Central memory CD8-positive, alpha-beta T cell (primary cell): Measurements from ENCODE around the gene LPAR3.

Experiments
- ATAC-seq: fragments of 150-1000 bp; cut with Tn5 transposase; replicated peaks from 2 replicates; pipeline ENCODE4 v1.10.0; 2022; ENCODE audit warnings: mild to moderate bottlenecking, moderate FRiP score, moderate number of reproducible peaks; ENCODE audit not compliant: poor library complexity, severe bottlenecking; ENCODE audit errors: extremely low read depth
- DNase-seq, 2 donors: peaks; one replicate each; pipeline ENCODE4 v3.0.0; 2021; ENCODE audit warnings: low spot score in 2 of 2
- H3K27ac Mint-ChIP-seq: one replicate; pipeline ENCODE4 v1.8.0; 2022; ENCODE audit warnings: low read depth, mild to moderate bottlenecking, moderate library complexity, mixed read lengths
- H3K27me3 Mint-ChIP-seq: one replicate; pipeline ENCODE4 v1.8.0; 2022; ENCODE audit warnings: mixed read lengths
- H3K36me3 Mint-ChIP-seq: one replicate; pipeline ENCODE4 v1.8.0; 2022; ENCODE audit warnings: mild to moderate bottlenecking, moderate library complexity, mixed read lengths; ENCODE audit not compliant: insufficient read depth
- H3K4me1 Mint-ChIP-seq: one replicate; pipeline ENCODE4 v1.8.0; 2022; ENCODE audit warnings: mixed read lengths
- H3K4me3 Mint-ChIP-seq: one replicate; pipeline ENCODE4 v1.8.0; 2022; ENCODE audit warnings: mild to moderate bottlenecking, moderate library complexity, mixed read lengths
- H3K9me3 Mint-ChIP-seq: one replicate; pipeline ENCODE4 v1.8.0; 2022; ENCODE audit warnings: mixed read lengths

LPAR3 gene

GRCh38 chr1:84847253-84848250 is 45.5 kb downstream of the LPAR3 start:
- no peak overlapping the region for H3K4me3 Mint-ChIP-seq
- H3K27ac Mint-ChIP-seq: peak overlapping the region; percentile 16
- peak; percentile 32 for ATAC-seq
- no peaks in the 10 kb centered on the region for H3K36me3 Mint-ChIP-seq
- no peaks in the 10 kb centered on the region for H3K9me3 Mint-ChIP-seq
- H3K27me3 Mint-ChIP-seq: peaks cover 9% of the 10 kb centered on the region
- H3K4me1 Mint-ChIP-seq: peaks cover 15% of the 10 kb centered on the region
- no peak for DNase-seq

- H3K4me1 Mint-ChIP-seq: peaks cover 15% of the 10 kb centered on the region
- DNase-seq (no peak), ATAC-seq (no peak)
- no peak overlapping the region for H3K4me3 Mint-ChIP-seq
- H3K9me3 Mint-ChIP-seq: no peaks in the 10 kb centered on the region
- H3K27me3 Mint-ChIP-seq: peaks cover 18% of the 10 kb centered on the region
- peak overlapping the region; percentile 16 for H3K27ac Mint-ChIP-seq
- no peaks in the 10 kb centered on the region for H3K36me3 Mint-ChIP-seq
Observed at GRCh38 chr1:84846387-84846786, 46.6 kb downstream of the LPAR3 start.

- H3K9me3 Mint-ChIP-seq: no peaks in the 10 kb centered on the region
- DNase-seq (no peak), ATAC-seq (no peak)
- H3K27me3 Mint-ChIP-seq: peaks cover 20% of the 10 kb centered on the region
- no peaks in the 10 kb centered on the region for H3K36me3 Mint-ChIP-seq
- H3K4me3 Mint-ChIP-seq: no peak overlapping the region
- no peak overlapping the region for H3K27ac Mint-ChIP-seq
- peaks cover 15% of the 10 kb centered on the region for H3K4me1 Mint-ChIP-seq
Observed at GRCh38 chr1:84845357-84845756, 47.6 kb downstream of the LPAR3 start.

GRCh38 chr1:84844094-84844493 is 48.9 kb downstream of the LPAR3 start:
- H3K36me3 Mint-ChIP-seq: no peaks in the 10 kb centered on the region
- H3K9me3 Mint-ChIP-seq: no peaks in the 10 kb centered on the region
- ATAC-seq (no peak), DNase-seq (no peak)
- H3K27me3 Mint-ChIP-seq: peaks cover 21% of the 10 kb centered on the region
- H3K27ac Mint-ChIP-seq: no peak overlapping the region
- H3K4me1 Mint-ChIP-seq: peaks cover 15% of the 10 kb centered on the region
- no peak overlapping the region for H3K4me3 Mint-ChIP-seq

GRCh38 chr1:84842748-84843231 is 50.2 kb downstream of the LPAR3 start:
- Mint-ChIP-seq H3K27me3 (peaks cover 33% of the 10 kb centered on the region), H3K36me3 (peaks cover 3% of the 10 kb centered on the region), H3K4me1 (peaks cover 11% of the 10 kb centered on the region), H3K9me3 (no peaks in the 10 kb centered on the region), H3K27ac (no peak overlapping the region), H3K4me3 (no peak overlapping the region)
- DNase-seq (no peak), ATAC-seq (no peak)

- DNase-seq: no peak
- ATAC-seq: no peak
- peaks cover 3% of the 10 kb centered on the region for H3K4me1 Mint-ChIP-seq
Observed at GRCh38 chr1:84841971-84842370, 51.0 kb downstream of the LPAR3 start.

GRCh38 chr1:84840346-84840745 is 52.7 kb downstream of the LPAR3 start:
- Mint-ChIP-seq H3K27me3 (peaks cover 33% of the 10 kb centered on the region), H3K36me3 (peaks cover 3% of the 10 kb centered on the region), H3K4me1 (no peaks in the 10 kb centered on the region), H3K4me3 (no peak overlapping the region), H3K27ac (no peak overlapping the region), H3K9me3 (no peaks in the 10 kb centered on the region)
- ATAC-seq (no peak), DNase-seq (no peak)

More at GRCh38 chr1:84841971-84842370, 51.0 kb downstream of the LPAR3 start:
- H3K4me3 Mint-ChIP-seq: no peak overlapping the region
- peaks cover 3% of the 10 kb centered on the region for H3K36me3 Mint-ChIP-seq
- H3K9me3 Mint-ChIP-seq: no peaks in the 10 kb centered on the region
- no peak overlapping the region for H3K27ac Mint-ChIP-seq
- H3K27me3 Mint-ChIP-seq: peaks cover 33% of the 10 kb centered on the region

GRCh38 chr1:84839544-84839943 is 53.5 kb downstream of the LPAR3 start:
- no peak overlapping the region for H3K27ac Mint-ChIP-seq
- H3K4me1 Mint-ChIP-seq: no peaks in the 10 kb centered on the region
- peaks cover 3% of the 10 kb centered on the region for H3K36me3 Mint-ChIP-seq

GRCh38 chr1:84836145-84836544 is 56.9 kb downstream of the LPAR3 start:
- H3K27me3 Mint-ChIP-seq: peaks cover 22% of the 10 kb centered on the region
- ATAC-seq (no peak), DNase-seq (no peak)
- no peaks in the 10 kb centered on the region for H3K4me1 Mint-ChIP-seq
- H3K27ac Mint-ChIP-seq: no peak overlapping the region
- H3K4me3 Mint-ChIP-seq: no peak overlapping the region
- H3K36me3 Mint-ChIP-seq: peaks cover 5% of the 10 kb centered on the region
- H3K9me3 Mint-ChIP-seq: no peaks in the 10 kb centered on the region

More at GRCh38 chr1:84839544-84839943, 53.5 kb downstream of the LPAR3 start:
- no peak overlapping the region for H3K4me3 Mint-ChIP-seq
- H3K9me3 Mint-ChIP-seq: no peaks in the 10 kb centered on the region
- no peak for DNase-seq
- no peak for ATAC-seq
- H3K27me3 Mint-ChIP-seq: peaks cover 32% of the 10 kb centered on the region

- DNase-seq (no peak), ATAC-seq (no peak)
- H3K36me3 Mint-ChIP-seq: peaks cover 5% of the 10 kb centered on the region
- H3K27ac Mint-ChIP-seq: no peak overlapping the region
- H3K4me1 Mint-ChIP-seq: no peaks in the 10 kb centered on the region
- peaks cover 29% of the 10 kb centered on the region for H3K27me3 Mint-ChIP-seq
- H3K9me3 Mint-ChIP-seq: no peaks in the 10 kb centered on the region
- H3K4me3 Mint-ChIP-seq: no peak overlapping the region
Observed at GRCh38 chr1:84835169-84835568, 57.8 kb downstream of the LPAR3 start.

GRCh38 chr1:84834419-84835064 is 58.5 kb downstream of the LPAR3 start:
- H3K36me3 Mint-ChIP-seq: peaks cover 5% of the 10 kb centered on the region
- DNase-seq (no peak), ATAC-seq (no peak)
- H3K4me3 Mint-ChIP-seq: no peak overlapping the region
- no peaks in the 10 kb centered on the region for H3K9me3 Mint-ChIP-seq
- peaks cover 33% of the 10 kb centered on the region for H3K27me3 Mint-ChIP-seq
- H3K27ac Mint-ChIP-seq: no peak overlapping the region
- no peaks in the 10 kb centered on the region for H3K4me1 Mint-ChIP-seq

- peaks cover 23% of the 10 kb centered on the region for H3K27me3 Mint-ChIP-seq
- ATAC-seq (no peak), DNase-seq (no peak)
- H3K27ac Mint-ChIP-seq: no peak overlapping the region
- H3K36me3 Mint-ChIP-seq: peaks cover 2% of the 10 kb centered on the region
- no peaks in the 10 kb centered on the region for H3K9me3 Mint-ChIP-seq
- H3K4me3 Mint-ChIP-seq: no peak overlapping the region
- no peaks in the 10 kb centered on the region for H3K4me1 Mint-ChIP-seq
Observed at GRCh38 chr1:84833194-84833593, 59.8 kb downstream of the LPAR3 start.
